ENCODE results near the gene SMAD7. TPM values are rescaled to one million over a fixed set of nuclear protein-coding genes. Genes with fewer than 3 reads are reported as not detected.

The SMAD7 gene
- total RNA-seq, 2 donors from 2014 or later, result 161 to 181 TPM

DNA sequence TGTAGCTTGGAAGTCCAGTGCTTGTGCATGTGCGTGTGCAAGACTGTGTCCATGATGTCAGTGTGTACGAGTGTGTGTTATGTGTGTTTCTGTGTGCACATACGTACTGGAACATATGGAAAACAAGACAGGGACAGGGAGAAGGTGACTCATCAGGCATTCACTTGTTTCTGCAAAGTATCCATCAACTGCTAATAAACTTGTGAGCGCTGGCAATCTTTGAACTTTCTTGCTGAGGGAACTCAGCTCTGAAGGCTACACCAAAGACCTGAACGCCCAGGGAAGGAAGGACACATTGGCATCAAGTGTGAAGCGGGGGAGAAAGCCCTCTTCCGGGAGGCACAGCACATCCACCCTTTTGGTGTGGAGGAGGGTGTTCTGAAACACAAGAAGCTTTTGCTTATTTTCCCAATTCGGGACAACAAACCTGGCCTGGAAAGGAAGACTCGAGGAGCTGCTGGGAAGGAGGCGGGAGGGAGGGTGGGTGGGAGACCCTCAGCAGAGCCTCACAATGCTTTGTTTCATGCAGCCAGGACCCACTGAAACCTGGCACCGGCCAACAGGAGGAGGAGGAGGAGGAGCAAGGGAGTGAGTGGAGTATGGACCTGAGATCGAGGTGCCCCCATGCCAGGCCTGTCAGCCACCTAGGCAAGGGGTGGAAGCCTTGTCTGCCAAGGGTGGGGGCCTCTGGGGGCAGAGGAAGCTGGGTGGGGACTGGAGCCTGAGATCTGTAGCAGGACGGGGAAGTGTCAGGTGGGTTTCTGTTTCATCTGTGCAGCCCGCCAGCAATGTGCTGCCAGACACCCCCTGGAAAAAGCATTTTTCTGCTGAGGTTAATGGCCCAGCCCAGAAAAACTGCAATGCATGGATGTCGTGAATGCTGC, 26.8 kb downstream of the SMAD7 start:
- Mint-ChIP-seq H3K4me3 (peak overlapping the region; percentile 92), H3K27ac (peak overlapping the region; percentile 98), H3K27me3 (no peaks in the 10 kb centered on the region), H3K36me3 (ENCODE audit: low read depth) (peaks cover 8% of the 10 kb centered on the region), H3K4me1 (peaks cover 74% of the 10 kb centered on the region)
- no peak for ATAC-seq
- no peak for DNase-seq
- no peaks in the 10 kb centered on the region for H3K9me3 ChIP-seq (ENCODE audit: control insufficient read depth, low read length, poor library complexity, severe bottlenecking)

DNA sequence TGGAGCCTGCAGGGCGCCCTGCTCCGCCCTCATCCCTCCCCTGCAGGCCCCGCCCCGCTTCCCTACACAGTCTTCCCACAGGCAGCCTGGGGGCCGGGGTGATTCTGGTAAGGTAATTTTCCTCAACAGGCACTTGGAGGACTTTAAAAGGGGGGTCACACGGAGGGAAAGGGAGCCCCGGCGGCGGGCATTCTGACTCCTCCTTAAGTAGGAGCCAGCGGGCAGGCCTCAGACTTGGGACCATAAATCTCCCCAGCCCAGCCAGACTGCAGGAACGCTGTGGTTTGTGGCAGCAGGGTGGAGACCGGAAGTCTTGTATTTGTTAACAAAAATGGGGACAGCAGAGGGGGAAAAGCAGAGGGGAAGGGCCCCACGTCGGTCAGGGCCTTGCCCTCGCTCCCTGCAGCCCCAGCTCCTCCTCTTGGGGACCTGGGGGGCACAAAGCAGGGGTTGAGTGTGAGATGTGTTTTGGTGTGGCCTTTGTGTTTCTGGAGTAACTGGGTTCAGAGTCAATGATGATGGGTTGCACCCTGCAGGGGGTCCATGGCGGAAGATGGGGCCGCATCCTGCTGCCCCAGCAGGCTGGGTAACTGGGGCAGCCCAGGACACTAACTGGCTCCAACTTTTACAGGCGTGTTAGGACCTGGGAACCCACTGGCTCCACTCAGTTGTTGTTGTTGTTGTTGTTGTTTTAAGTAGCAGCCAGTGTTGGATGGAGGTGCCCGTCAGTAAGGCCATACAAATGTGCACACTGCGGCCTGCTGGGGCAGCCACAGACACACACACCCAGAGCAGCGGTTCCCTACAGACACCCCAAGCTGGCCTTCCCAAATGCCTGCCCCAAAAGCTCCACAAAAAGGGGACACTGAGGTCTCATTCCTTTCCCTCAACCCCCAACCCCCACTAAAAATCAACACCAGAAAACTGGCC, 27.7 kb downstream of the SMAD7 start:
- H3K27me3 Mint-ChIP-seq, result no peaks in the 10 kb centered on the region
- peaks cover 8% of the 10 kb centered on the region for H3K36me3 Mint-ChIP-seq (ENCODE audit: low read depth)
- H3K4me1 Mint-ChIP-seq, result peaks cover 69% of the 10 kb centered on the region
- peak; percentile 27 for ATAC-seq
- peak overlapping the region; percentile 98 for H3K27ac Mint-ChIP-seq
- H3K4me3 Mint-ChIP-seq, result peak overlapping the region; percentile 92
- no peaks in the 10 kb centered on the region for H3K9me3 ChIP-seq (ENCODE audit: control insufficient read depth, low read length, poor library complexity, severe bottlenecking)
- DNase-seq, result no peak

GRCh38 chr18:48922226-48922800, 28.5 kb downstream of the SMAD7 start:
- no peaks in the 10 kb centered on the region for H3K9me3 ChIP-seq (ENCODE audit: control insufficient read depth, low read length, poor library complexity, severe bottlenecking)
- ATAC-seq (no peak), DNase-seq (no peak)
- H3K27me3 Mint-ChIP-seq, result no peaks in the 10 kb centered on the region
- H3K4me1 Mint-ChIP-seq, result peaks cover 70% of the 10 kb centered on the region
- H3K27ac Mint-ChIP-seq, result peak overlapping the region; percentile 98
- peaks cover 8% of the 10 kb centered on the region for H3K36me3 Mint-ChIP-seq (ENCODE audit: low read depth)
- H3K4me3 Mint-ChIP-seq, result peak overlapping the region; percentile 92

DNA sequence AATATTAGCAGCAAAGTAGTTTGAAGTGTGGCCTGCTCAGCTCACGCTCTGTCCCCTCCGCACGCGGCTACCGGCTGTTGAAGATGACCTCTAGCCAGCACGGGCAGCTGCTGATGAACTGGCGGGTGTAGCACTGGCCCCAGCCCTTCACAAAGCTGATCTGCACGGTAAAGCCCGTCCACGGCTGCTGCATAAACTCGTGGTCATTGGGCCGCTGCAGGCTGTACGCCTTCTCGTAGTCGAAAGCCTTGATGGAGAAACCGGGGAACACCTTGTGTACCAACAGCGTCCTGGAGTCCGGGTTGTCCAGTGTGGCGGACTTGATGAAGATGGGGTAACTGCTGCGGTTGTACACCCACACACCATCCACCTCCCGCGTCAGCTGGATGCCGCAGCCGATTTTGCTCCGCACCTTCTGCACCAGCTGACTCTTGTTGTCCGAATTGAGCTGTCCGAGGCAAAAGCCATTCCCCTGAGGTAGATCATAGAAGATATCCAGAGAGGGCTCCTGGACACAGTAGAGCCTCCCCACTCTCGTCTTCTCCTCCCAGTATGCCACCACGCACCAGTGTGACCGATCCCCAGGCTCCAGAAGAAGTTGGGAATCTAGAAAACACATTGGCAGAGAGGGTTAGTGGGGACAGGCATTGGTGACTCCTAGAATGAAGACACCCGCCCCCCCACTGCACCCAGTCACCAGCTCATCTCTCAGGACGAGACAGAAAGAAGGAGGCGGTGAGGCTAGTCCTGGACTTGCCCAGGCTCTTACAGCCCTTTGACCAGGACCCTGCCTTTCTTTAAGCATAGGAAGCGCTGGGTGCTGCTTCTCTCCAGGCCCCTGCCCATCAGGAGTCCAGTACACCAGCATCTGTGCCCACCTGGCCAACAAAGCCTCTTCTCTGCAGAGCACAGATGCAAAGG, 29.2 kb downstream of the SMAD7 start:
- no peak for DNase-seq
- Mint-ChIP-seq H3K27ac (peak overlapping the region; percentile 98), H3K4me3 (peak overlapping the region; percentile 92), H3K27me3 (no peaks in the 10 kb centered on the region), H3K4me1 (peaks cover 67% of the 10 kb centered on the region), H3K36me3 (ENCODE audit: low read depth) (peaks cover 8% of the 10 kb centered on the region)
- H3K9me3 ChIP-seq (ENCODE audit: control insufficient read depth, low read length, poor library complexity, severe bottlenecking), result no peaks in the 10 kb centered on the region
- no peak for ATAC-seq

DNA sequence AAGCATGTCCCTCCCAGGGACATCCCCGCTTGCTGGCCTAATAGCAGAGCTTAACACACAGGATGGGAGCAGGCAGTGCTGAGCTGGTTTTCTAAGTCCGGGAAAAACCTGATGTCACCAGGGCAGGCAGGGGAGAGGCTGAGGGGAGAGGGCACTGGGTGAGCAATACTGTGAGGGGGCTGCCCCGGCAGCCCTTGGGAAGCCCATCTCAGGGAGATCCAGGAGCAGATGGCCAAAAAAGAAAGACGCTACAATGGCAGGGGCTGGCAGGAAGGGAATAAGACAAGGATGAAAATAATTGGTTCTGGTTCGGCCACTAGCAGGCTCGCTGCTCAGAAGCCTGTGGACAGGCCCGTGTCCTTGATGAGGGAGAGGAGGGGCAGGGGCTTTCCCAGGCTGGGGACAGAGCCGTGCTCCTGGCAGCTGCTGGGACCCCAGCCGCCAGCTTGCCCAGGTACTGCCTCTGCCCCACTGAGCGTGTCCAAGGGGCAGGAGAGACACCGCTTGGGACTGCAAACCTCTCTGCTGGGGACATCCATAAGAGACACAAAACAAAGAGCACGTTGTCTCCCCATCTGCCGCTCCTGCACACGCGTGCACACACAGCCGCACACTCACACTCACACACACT, 30.2 kb downstream of the SMAD7 start:
- Mint-ChIP-seq H3K27me3 (no peaks in the 10 kb centered on the region), H3K27ac (peak overlapping the region; percentile 98), H3K36me3 (ENCODE audit: low read depth) (peaks cover 8% of the 10 kb centered on the region), H3K4me3 (peak overlapping the region; percentile 74), H3K4me1 (peaks cover 61% of the 10 kb centered on the region)
- no peak for ATAC-seq
- no peak for DNase-seq
- no peaks in the 10 kb centered on the region for H3K9me3 ChIP-seq (ENCODE audit: control insufficient read depth, low read length, poor library complexity, severe bottlenecking)

DNA sequence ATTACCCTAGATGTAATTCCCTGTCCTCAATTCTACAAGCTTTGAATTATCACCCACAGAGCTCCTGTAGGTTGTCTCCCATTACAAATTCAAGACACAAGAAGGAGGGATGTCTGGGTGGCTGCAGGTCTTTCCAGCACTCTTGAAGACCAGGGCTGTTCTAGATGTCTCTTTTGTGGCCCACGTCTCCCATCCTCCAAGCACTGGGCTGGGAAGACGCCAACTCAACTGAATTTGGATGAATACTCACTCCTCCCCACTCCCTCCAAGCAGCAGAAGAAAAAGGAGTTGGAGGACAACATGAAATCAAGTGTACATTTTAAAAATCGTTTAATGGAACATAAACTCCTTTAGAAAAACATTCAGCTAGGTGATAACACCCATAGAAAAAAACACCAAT, 31.2 kb downstream of the SMAD7 start:
- no peaks in the 10 kb centered on the region for H3K9me3 ChIP-seq (ENCODE audit: control insufficient read depth, low read length, poor library complexity, severe bottlenecking)
- ATAC-seq, result no peak
- peaks cover 57% of the 10 kb centered on the region for H3K4me1 Mint-ChIP-seq
- peak overlapping the region; percentile 98 for H3K27ac Mint-ChIP-seq
- H3K36me3 Mint-ChIP-seq (ENCODE audit: low read depth), result peaks cover 8% of the 10 kb centered on the region
- DNase-seq, result no peak
- no peak overlapping the region for H3K4me3 Mint-ChIP-seq
- H3K27me3 Mint-ChIP-seq, result no peaks in the 10 kb centered on the region

DNA sequence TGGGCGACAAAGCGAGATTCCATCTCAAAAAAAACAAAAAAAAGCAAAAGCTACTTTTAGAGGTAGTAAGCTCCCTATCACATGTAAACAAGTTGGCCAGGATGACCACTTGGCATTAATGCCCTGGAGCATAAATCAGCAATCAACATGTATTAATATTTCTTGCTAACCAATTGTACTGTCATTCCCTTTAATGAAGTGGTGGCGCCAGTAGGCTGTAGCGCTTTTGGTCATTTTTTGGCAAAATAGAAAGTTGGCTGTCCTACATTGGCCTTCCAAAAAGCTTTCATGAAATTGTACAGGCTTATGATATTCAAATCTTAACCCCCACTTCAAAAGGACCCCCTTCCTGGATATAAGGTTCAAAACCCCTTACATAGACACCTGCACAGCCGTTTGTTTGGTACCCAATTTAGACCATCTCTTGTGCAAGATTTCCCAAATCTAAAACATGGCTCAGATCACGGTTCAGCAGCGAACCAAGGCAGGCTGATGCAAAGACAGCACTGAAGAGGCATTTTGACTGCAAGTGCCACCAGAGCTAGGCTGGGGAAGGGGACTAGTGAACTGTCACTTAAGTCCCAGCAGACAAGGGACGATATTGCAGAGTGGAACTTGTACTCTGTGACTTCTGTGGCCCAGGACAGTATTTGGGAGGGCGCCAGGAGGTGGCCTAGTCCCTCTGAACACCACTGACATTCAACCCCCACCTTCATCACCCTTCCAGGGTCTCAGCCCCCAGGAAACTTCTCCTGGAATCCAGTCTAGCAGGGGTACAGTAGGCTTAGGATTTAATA, 31.9 kb downstream of the SMAD7 start:
- peak overlapping the region; percentile 85 for H3K4me3 Mint-ChIP-seq
- H3K4me1 Mint-ChIP-seq, result peaks cover 54% of the 10 kb centered on the region
- no peaks in the 10 kb centered on the region for H3K27me3 Mint-ChIP-seq
- no peaks in the 10 kb centered on the region for H3K9me3 ChIP-seq (ENCODE audit: control insufficient read depth, low read length, poor library complexity, severe bottlenecking)
- DNase-seq (no peak), ATAC-seq (no peak)
- H3K27ac Mint-ChIP-seq, result peak overlapping the region; percentile 98
- H3K36me3 Mint-ChIP-seq (ENCODE audit: low read depth), result peaks cover 8% of the 10 kb centered on the region

DNA sequence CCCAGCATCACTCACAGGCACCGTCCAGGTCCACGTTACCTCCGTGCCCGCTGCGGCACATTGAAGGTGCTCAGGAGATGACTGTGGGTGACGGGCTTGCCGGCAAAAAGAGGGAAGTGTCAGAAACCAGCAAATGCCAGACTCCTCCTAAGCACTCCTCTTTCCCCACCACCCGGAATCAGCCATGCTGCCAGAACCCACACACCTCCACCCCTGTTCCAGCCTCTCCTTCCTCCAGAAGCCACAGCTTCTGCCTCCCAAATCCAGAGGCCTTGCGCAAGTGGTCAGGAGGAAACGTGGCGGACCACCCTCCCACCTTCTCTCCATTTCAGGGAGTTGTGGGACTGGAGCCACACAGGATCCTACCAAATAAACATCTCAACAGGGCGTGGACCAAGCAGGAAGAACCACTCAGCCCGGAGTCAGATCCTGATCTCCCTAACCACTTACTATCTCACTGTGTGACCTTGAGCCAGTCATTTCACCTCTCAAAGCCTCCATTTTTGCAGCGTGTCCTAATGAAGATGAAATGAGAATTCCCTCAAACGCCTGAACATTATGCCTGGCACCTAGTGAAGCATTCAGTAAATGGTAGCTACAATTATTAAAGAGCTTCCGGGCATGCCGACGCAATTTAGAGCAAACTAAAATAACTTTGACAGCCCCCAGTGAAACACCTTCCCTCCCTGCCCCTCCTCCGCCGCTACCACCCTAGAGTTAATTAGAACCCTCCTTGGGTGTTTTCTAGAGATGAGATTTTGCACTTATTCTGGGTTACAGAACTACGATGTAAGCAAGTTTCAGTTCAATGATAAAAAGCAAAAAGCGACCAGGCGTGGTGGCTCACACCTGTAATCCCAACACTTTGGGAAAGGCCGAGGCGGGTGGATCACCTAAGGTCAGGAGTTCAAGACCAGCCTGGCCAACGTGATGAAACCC, 32.9 kb downstream of the SMAD7 start:
- DNase-seq (no peak), ATAC-seq (peak; percentile 11)
- Mint-ChIP-seq H3K4me3 (peak overlapping the region; percentile 85), H3K27ac (peak overlapping the region; percentile 98), H3K36me3 (ENCODE audit: low read depth) (peaks cover 5% of the 10 kb centered on the region), H3K27me3 (no peaks in the 10 kb centered on the region), H3K4me1 (peaks cover 52% of the 10 kb centered on the region)
- no peaks in the 10 kb centered on the region for H3K9me3 ChIP-seq (ENCODE audit: control insufficient read depth, low read length, poor library complexity, severe bottlenecking)

GRCh38 chr18:48915626-48916425, 34.9 kb downstream of the SMAD7 start:
- H3K4me3 Mint-ChIP-seq, result peak overlapping the region; percentile 45
- H3K4me1 Mint-ChIP-seq, result peaks cover 40% of the 10 kb centered on the region

GRCh38 chr18:48914581-48915251, 36.0 kb downstream of the SMAD7 start:
- ATAC-seq (no peak), DNase-seq (no peak)
- Mint-ChIP-seq H3K27me3 (no peaks in the 10 kb centered on the region), H3K27ac (peak overlapping the region; percentile 98), H3K4me3 (peak overlapping the region; percentile 25), H3K36me3 (ENCODE audit: low read depth) (peaks cover 3% of the 10 kb centered on the region), H3K4me1 (peaks cover 38% of the 10 kb centered on the region)
- no peaks in the 10 kb centered on the region for H3K9me3 ChIP-seq (ENCODE audit: control insufficient read depth, low read length, poor library complexity, severe bottlenecking)

More at GRCh38 chr18:48915626-48916425, 34.9 kb downstream of the SMAD7 start:
- ATAC-seq (no peak), DNase-seq (no peak)
- peaks cover 3% of the 10 kb centered on the region for H3K36me3 Mint-ChIP-seq (ENCODE audit: low read depth)
- H3K9me3 ChIP-seq (ENCODE audit: control insufficient read depth, low read length, poor library complexity, severe bottlenecking), result no peaks in the 10 kb centered on the region
- no peaks in the 10 kb centered on the region for H3K27me3 Mint-ChIP-seq
- peak overlapping the region; percentile 98 for H3K27ac Mint-ChIP-seq

All from T-helper 17 cell (primary cell).